Natural killer cell (primary cell): Measurements from ENCODE around the gene ESRRG. TPM values are rescaled to one million over a fixed set of nuclear protein-coding genes. Genes with fewer than 3 reads are reported as not detected.

ENCODE experiments used
- ATAC-seq, 3 donors: fragments of 150-1000 bp in 2 of 3; fragments of 200-7000 bp in 1 of 3; cut with Tn5 transposase; 1 replicate in 1 of 3; 2 replicates in 2 of 3; pipeline ENCODE4 v1.10.0; 2021; ENCODE audit warnings: mild to moderate bottlenecking in 2 of 3, moderate library complexity in 2 of 3
- DNase-seq, 2 donors: peaks; one replicate each; pipeline versions ENCODE4 v3.0.0 to v3.0.0-alpha.2; 2013 to 2021; ENCODE audit warnings: mixed read lengths in 1 of 2
- H3K27ac ChIP-seq: one replicate; pipeline ENCODE4 v1.5.1; 2013; ENCODE audit warnings: mild to moderate bottlenecking, low read length
- H3K27me3 ChIP-seq: one replicate; pipeline ENCODE4 v1.6.1; 2013; ENCODE audit warnings: low read length; ENCODE audit not compliant: control insufficient read depth, insufficient read depth
- H3K36me3 ChIP-seq: one replicate; pipeline ENCODE4 v1.6.1; 2013; ENCODE audit warnings: low read length; ENCODE audit not compliant: control insufficient read depth, insufficient read depth
- H3K4me1 ChIP-seq: one replicate; pipeline ENCODE4 v1.6.1; 2013; ENCODE audit warnings: low read length; ENCODE audit not compliant: control insufficient read depth, insufficient read depth
- H3K4me3 ChIP-seq: one replicate; pipeline ENCODE4 v1.5.1; 2013; ENCODE audit warnings: low read length
- H3K9me3 ChIP-seq: one replicate; pipeline ENCODE4 v1.6.1; 2013; ENCODE audit warnings: low read length; ENCODE audit not compliant: control insufficient read depth, insufficient read depth
- H3K27ac Mint-ChIP-seq, 2 donors: one replicate each; pipeline ENCODE4 v1.8.0; 2022; ENCODE audit warnings: mild to moderate bottlenecking in 2 of 2, mixed read lengths in 2 of 2, moderate library complexity in 1 of 2
- H3K27me3 Mint-ChIP-seq, 2 donors: one replicate each; pipeline ENCODE4 v1.8.0; 2022; ENCODE audit warnings: low read depth in 2 of 2, mixed read lengths in 2 of 2
- H3K36me3 Mint-ChIP-seq: one replicate; pipeline ENCODE4 v1.8.0; 2022; ENCODE audit warnings: mixed read lengths
- H3K4me1 Mint-ChIP-seq, 2 donors: one replicate each; pipeline ENCODE4 v1.8.0; 2022; ENCODE audit warnings: mixed read lengths in 2 of 2
- H3K4me3 Mint-ChIP-seq: one replicate; pipeline ENCODE4 v1.8.0; 2022; ENCODE audit warnings: mild to moderate bottlenecking, moderate library complexity, mixed read lengths
- H3K9me3 Mint-ChIP-seq, 2 donors: one replicate each; pipeline ENCODE4 v1.8.0; 2022; ENCODE audit warnings: mixed read lengths in 2 of 2
- WGBS: methylation state at CpG from one replicate; pipeline ENCODE4 v1.1.7; 2013; ENCODE audit warnings: missing lambda C conversion rate; ENCODE audit not compliant: insufficient coverage; 5-methylcytosine and 5-hydroxymethylcytosine counted together
- intact Hi-C: fragments of 100-400 bp; cut with micrococcal nuclease; formaldehyde crosslinking; loops from one replicate; pipeline ENCODE4 v1.14.2; 2022
- total RNA-seq, 4 donors: library from RNA; stranded (reverse); fragments of 120-200 nt in 1 of 4; gene quantifications; one replicate each; pipeline versions ENCODE4 v1.2.3 to v1.2.4, GENCODE V29; 2013 to 2022
- TF ChIP-seq, protein P1 (sequence below): fragments of 200-600 bp; IDR thresholded peaks from one replicate; pipeline ENCODE4 v1.8.0; 2022; ENCODE audit warnings: antibody characterized with exemption

ESRRG gene
- total RNA-seq, 3 donors from 2014 or later (not counting 1 experiment from before 2014, with no cell fraction given) = not detected

DNA sequence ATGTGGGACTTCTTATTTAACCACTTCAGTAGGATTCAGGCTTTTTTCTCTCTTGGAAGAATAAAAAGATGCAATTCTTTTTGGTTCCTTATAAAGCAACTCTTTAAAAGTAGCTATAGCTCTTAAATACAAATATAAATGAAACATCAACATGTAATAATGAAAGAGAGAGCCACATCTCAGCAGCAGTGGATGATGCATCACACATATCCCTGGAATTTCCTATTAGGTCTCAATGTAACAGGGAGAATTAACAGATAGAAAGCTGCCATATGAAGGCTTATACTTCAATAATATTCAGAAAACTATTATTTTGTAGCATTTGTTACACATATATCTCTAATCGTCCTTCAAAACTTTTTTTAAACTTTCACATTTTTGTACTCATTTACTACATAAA lies 181.0 kb downstream of the ESRRG start:
- Mint-ChIP-seq H3K27me3 (no peaks in the 10 kb centered on the region), H3K36me3 (peaks cover 6% of the 10 kb centered on the region), H3K27ac (no peak overlapping the region), H3K4me1 (no peaks in the 10 kb centered on the region), H3K9me3 (peaks cover 8 to 9% of the 10 kb centered on the region in 2 donors), H3K4me3 (no peak overlapping the region)
- intact Hi-C loops = no loop called here
- Histone ChIP-seq H3K4me1 (no peaks in the 10 kb centered on the region), H3K27ac (no peak overlapping the region), H3K4me3 (no peak overlapping the region), H3K9me3 (peaks cover 3% of the 10 kb centered on the region), H3K36me3 (no peaks in the 10 kb centered on the region), H3K27me3 (no peaks in the 10 kb centered on the region)
- TF ChIP-seq, protein P1, sequence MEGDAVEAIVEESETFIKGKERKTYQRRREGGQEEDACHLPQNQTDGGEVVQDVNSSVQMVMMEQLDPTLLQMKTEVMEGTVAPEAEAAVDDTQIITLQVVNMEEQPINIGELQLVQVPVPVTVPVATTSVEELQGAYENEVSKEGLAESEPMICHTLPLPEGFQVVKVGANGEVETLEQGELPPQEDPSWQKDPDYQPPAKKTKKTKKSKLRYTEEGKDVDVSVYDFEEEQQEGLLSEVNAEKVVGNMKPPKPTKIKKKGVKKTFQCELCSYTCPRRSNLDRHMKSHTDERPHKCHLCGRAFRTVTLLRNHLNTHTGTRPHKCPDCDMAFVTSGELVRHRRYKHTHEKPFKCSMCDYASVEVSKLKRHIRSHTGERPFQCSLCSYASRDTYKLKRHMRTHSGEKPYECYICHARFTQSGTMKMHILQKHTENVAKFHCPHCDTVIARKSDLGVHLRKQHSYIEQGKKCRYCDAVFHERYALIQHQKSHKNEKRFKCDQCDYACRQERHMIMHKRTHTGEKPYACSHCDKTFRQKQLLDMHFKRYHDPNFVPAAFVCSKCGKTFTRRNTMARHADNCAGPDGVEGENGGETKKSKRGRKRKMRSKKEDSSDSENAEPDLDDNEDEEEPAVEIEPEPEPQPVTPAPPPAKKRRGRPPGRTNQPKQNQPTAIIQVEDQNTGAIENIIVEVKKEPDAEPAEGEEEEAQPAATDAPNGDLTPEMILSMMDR = no peak
- ATAC-seq = no peak
- WGBS = no CpG with 5 or more reads among the region's 1 CpG
- DNase-seq = no peak

DNA sequence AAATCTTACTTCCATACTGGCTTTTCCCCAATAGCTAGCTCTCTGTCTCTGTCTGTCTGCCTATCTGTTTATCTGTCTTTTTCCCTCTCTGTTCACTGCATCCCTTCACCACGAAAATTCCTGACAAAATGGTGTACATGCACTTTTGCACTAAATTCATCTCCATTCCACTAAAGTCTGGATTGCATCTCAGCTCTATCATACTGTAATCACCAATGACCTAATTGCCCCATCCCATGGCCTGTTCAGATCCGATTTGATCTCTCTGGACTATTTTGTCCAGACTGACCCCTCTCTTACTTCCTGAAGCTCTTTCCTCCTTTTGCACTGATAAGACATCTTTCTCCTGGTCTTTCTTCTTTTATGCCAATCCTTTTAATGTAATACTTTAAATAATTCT lies 187.5 kb downstream of the ESRRG start:
- TF ChIP-seq, protein P1 = no peak
- no peaks in the 10 kb centered on the region for H3K4me1 ChIP-seq
- ATAC-seq (no peak), DNase-seq (no peak)
- WGBS = 65% methylated on average over 2 of the region's 2 CpGs
- no peaks in the 10 kb centered on the region for H3K36me3 ChIP-seq
- no peaks in the 10 kb centered on the region for H3K4me1 Mint-ChIP-seq
- H3K9me3 ChIP-seq = peaks cover 3% of the 10 kb centered on the region
- intact Hi-C loops = no loop called here
- no peaks in the 10 kb centered on the region for H3K27me3 ChIP-seq
- H3K36me3 Mint-ChIP-seq = peaks cover 6% of the 10 kb centered on the region
- no peak overlapping the region for H3K27ac ChIP-seq
- no peak overlapping the region for H3K27ac Mint-ChIP-seq
- no peak overlapping the region for H3K4me3 ChIP-seq
- peaks cover 10 to 13% of the 10 kb centered on the region in 2 donors for H3K9me3 Mint-ChIP-seq
- no peak overlapping the region for H3K4me3 Mint-ChIP-seq
- no peaks in the 10 kb centered on the region for H3K27me3 Mint-ChIP-seq

DNA sequence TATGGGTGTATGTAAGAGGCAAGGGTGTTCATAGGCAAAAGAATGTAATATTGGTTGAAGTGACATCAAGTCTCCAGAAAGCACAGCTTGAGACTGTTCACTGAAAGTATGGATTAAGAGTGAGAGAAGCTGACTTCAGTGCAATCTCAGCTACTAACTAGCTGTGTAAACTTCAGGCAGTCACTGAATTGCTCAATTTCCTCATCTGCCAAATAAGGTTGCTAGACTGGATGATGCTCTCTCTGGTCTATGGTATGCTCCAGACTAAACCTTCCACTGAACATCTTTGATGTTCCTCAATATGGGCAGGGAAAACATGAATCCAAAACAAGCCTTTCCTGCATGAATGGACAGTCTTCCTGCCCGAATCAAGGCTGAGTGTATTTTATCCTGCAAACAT lies 188.2 kb downstream of the ESRRG start:
- Histone ChIP-seq H3K27ac (no peak overlapping the region), H3K4me1 (no peaks in the 10 kb centered on the region), H3K27me3 (no peaks in the 10 kb centered on the region), H3K9me3 (peaks cover 3% of the 10 kb centered on the region), H3K36me3 (no peaks in the 10 kb centered on the region), H3K4me3 (no peak overlapping the region)
- Mint-ChIP-seq H3K9me3 (peaks cover 10 to 13% of the 10 kb centered on the region in 2 donors), H3K27ac (no peak overlapping the region), H3K4me1 (no peaks in the 10 kb centered on the region), H3K27me3 (no peaks in the 10 kb centered on the region), H3K36me3 (peaks cover 6% of the 10 kb centered on the region), H3K4me3 (no peak overlapping the region)
- WGBS = 88% methylated on average over 1 of the region's 1 CpG
- no peak for DNase-seq
- no peak for ATAC-seq
- TF ChIP-seq, protein P1 = no peak
- intact Hi-C loops = no loop called here

DNA sequence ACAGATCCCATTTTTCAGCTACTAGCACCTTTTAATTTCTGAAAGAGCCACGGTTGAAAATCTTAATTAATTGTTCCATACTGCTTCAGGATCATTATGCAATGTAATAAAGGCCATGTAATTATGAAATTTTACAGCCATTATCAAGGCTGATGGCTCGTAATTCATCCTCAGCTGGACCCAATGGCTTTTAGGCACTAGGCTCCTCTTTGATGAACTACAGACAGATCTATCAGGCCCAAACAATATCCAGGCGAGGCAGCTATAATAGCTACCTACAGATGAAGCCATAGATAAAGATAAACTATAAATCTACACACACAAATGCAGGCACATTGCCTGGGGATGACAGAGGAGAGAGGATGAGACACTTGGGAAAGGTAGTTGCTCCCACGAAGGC lies 189.5 kb downstream of the ESRRG start:
- Mint-ChIP-seq H3K27ac (no peak overlapping the region), H3K9me3 (peaks cover 10 to 13% of the 10 kb centered on the region in 2 donors), H3K36me3 (peaks cover 6% of the 10 kb centered on the region), H3K27me3 (no peaks in the 10 kb centered on the region), H3K4me3 (no peak overlapping the region), H3K4me1 (no peaks in the 10 kb centered on the region)
- no peaks in the 10 kb centered on the region for H3K27me3 ChIP-seq
- intact Hi-C loops = no loop called here
- H3K27ac ChIP-seq = no peak overlapping the region
- TF ChIP-seq, protein P1 = no peak
- no peaks in the 10 kb centered on the region for H3K9me3 ChIP-seq
- H3K4me1 ChIP-seq = no peaks in the 10 kb centered on the region
- DNase-seq (no peak), ATAC-seq (no peak)
- H3K4me3 ChIP-seq = no peak overlapping the region
- no peaks in the 10 kb centered on the region for H3K36me3 ChIP-seq
- WGBS = 90% methylated on average over 3 of the region's 4 CpGs
